Upper lobe of left lung (tissue), 6 donors: ENCODE measurements around the gene PLG. TPM values are rescaled to one million over a fixed set of nuclear protein-coding genes. Genes with fewer than 3 reads are reported as not detected.
A peak's percentile ranks its signal among the peaks of the same experiment; 100 is the strongest.
"Not testable (repeated sequence)": the region's sequence is repeated elsewhere in the genome, so short reads cannot be mapped to it uniquely, and the experiment has no call there.

Experiments used
- ATAC-seq, 2 donors: fragments of 200-7000 bp; cut with Tn5 transposase; one replicate each; pipeline ENCODE4 v1.9.1; 2022; ENCODE audit warnings: mild to moderate bottlenecking in 2 of 2, moderate library complexity in 2 of 2; ENCODE audit not compliant: low FRiP score in 2 of 2
- DNase-seq, 2 donors: peaks; one replicate each; pipeline ENCODE4 v3.0.0-alpha.2; 2019 to 2020
- H3K27ac ChIP-seq, 4 donors: fragments of 200-600 bp; sonication (generic); one replicate each; pipeline ENCODE4 v1.5.1; 2016 to 2019
- H3K27me3 ChIP-seq, 4 donors: fragments of 200-600 bp; sonication (generic); one replicate each; pipeline ENCODE4 v1.5.1; 2017 to 2019
- H3K36me3 ChIP-seq, 4 donors: fragments of 200-600 bp; sonication (generic); one replicate each; pipeline ENCODE4 v1.5.1; 2016 to 2019
- H3K4me1 ChIP-seq, 4 donors: fragments of 200-600 bp; sonication (generic); one replicate each; pipeline ENCODE4 v1.5.1; 2018 to 2019
- H3K4me3 ChIP-seq, 4 donors: fragments of 200-600 bp; sonication (generic); one replicate each; pipeline ENCODE4 v1.5.1; 2017 to 2019; ENCODE audit warnings: mild to moderate bottlenecking in 2 of 4, moderate library complexity in 1 of 4
- H3K9me3 ChIP-seq, 4 donors: fragments of 200-600 bp; sonication (generic); one replicate each; pipeline ENCODE4 v1.5.1; 2018 to 2019
- CTCF ChIP-seq, 6 experiments: fragments of 450-650 bp in 4 of 6; fragments of 200-600 bp in 2 of 6; sonication (generic) in 2 of 6; IDR thresholded peaks; one replicate each; pipeline ENCODE4 v1.5.1; 2016 to 2019; ENCODE audit warnings: antibody characterized with exemption in 6 of 6
- EP300 ChIP-seq, 4 donors: sonication (generic); formaldehyde crosslinking; IDR thresholded peaks; one replicate each; pipeline ENCODE4 v1.5.1; 2017; ENCODE audit warnings: antibody characterized with exemption in 4 of 4, control low read depth in 2 of 4
- POLR2A ChIP-seq, 4 donors: fragments of 450-650 bp; IDR thresholded peaks; one replicate each; pipeline ENCODE4 v1.5.1; 2016 to 2017; ENCODE audit warnings: antibody characterized with exemption in 4 of 4, mild to moderate bottlenecking in 2 of 4
- POLR2AphosphoS5 ChIP-seq, 2 donors: sonication (generic); formaldehyde crosslinking; IDR thresholded peaks; one replicate each; pipeline ENCODE4 v1.5.1; 2017; ENCODE audit warnings: antibody characterized with exemption in 2 of 2
- WGBS, 2 donors: methylation state at CpG; one replicate each; pipeline ENCODE4 v1.1.5; 2017 to 2018; 5-methylcytosine and 5-hydroxymethylcytosine counted together
- total RNA-seq, 6 donors: library from RNA; depleted of rRNA in 4 of 6; stranded (reverse); fragments of >200 nt in 4 of 6; gene quantifications; one replicate each; pipeline versions ENCODE4 v1.1.0 to v1.2.1, GENCODE V29; 2016 to 2021
- donor health status: DM: no; HTN: no; CAD: no; lungs with moderate emphysema.
- donor health status: DM: no; HTN: yes; CAD: no; lungs with severe emphysema.

The PLG gene
- total RNA-seq, 6 donors from 2014 or later, result 0.71 to 0.89 TPM; not detected in 4

GRCh38 chr6:160775792-160776580, 73.9 kb downstream of the PLG start:
- Histone ChIP-seq H3K4me3 (no peak overlapping the region), H3K4me1 (no peaks in the 10 kb centered on the region), H3K9me3 (no peaks in the 10 kb centered on the region), H3K36me3 (no peaks in the 10 kb centered on the region), H3K27me3 (no peaks in the 10 kb centered on the region), H3K27ac (no peak overlapping the region)
- ATAC-seq (no peak), DNase-seq (no peak)
- TF ChIP-seq POLR2AphosphoS5 (IDR thresholded peaks at IDR 0.05), result no peak
- TF ChIP-seq EP300 (IDR thresholded peaks at IDR 0.05), result no peak
- TF ChIP-seq POLR2A (IDR thresholded peaks at IDR 0.05), result no peak
- no peak for TF ChIP-seq CTCF (IDR thresholded peaks at IDR 0.05)
- 59 to 61% methylated on average over 6 of the region's 6 CpGs for WGBS, 2 donors

GRCh38 chr6:160779095-160779494, 77.1 kb downstream of the PLG start:
- not testable (repeated sequence) for H3K9me3 ChIP-seq, H3K27me3 ChIP-seq, H3K4me1 ChIP-seq, H3K4me3 ChIP-seq, DNase-seq, ATAC-seq, H3K27ac ChIP-seq, H3K36me3 ChIP-seq
- whole genome bisulfite sequencing, 2 donors, result 93 to 94% methylated on average over 6 of the region's 6 CpGs

GRCh38 chr6:160780656-160781055, 78.6 kb downstream of the PLG start:
- WGBS, 2 donors, result 84 to 87% methylated on average over 3 of the region's 3 CpGs
- not testable (repeated sequence) for H3K4me3 ChIP-seq, H3K27me3 ChIP-seq, ATAC-seq, H3K9me3 ChIP-seq, DNase-seq, H3K27ac ChIP-seq, H3K4me1 ChIP-seq, H3K36me3 ChIP-seq

- TF ChIP-seq POLR2AphosphoS5 (IDR thresholded peaks at IDR 0.05) (no peak), EP300 (IDR thresholded peaks at IDR 0.05) (no peak), CTCF (IDR thresholded peaks at IDR 0.05) (no peak), POLR2A (IDR thresholded peaks at IDR 0.05) (no peak)
- ATAC-seq, result no peak
- Histone ChIP-seq H3K9me3 (no peaks in the 10 kb centered on the region), H3K27me3 (no peaks in the 10 kb centered on the region), H3K27ac (no peak overlapping the region), H3K4me3 (no peak overlapping the region), H3K4me1 (no peaks in the 10 kb centered on the region), H3K36me3 (no peaks in the 10 kb centered on the region)
- WGBS, 2 donors, result 73 to 77% methylated on average over 4 of the region's 4 CpGs
- DNase-seq, result no peak
These were observed 79.3 kb downstream of the PLG start for GRCh38 chr6:160781298-160781697.

- TF ChIP-seq CTCF (IDR thresholded peaks at IDR 0.05), result no peak
- TF ChIP-seq POLR2AphosphoS5 (IDR thresholded peaks at IDR 0.05), result no peak
- TF ChIP-seq POLR2A (IDR thresholded peaks at IDR 0.05), result no peak
- no peak for TF ChIP-seq EP300 (IDR thresholded peaks at IDR 0.05)
- Histone ChIP-seq H3K36me3 (no peaks in the 10 kb centered on the region), H3K4me1 (no peaks in the 10 kb centered on the region), H3K4me3 (no peak overlapping the region), H3K27me3 (no peaks in the 10 kb centered on the region), H3K9me3 (no peaks in the 10 kb centered on the region), H3K27ac (no peak overlapping the region)
- 79 to 81% methylated on average over 1 of the region's 1 CpG for WGBS, 2 donors
- ATAC-seq (no peak), DNase-seq (no peak)
These were observed 80.2 kb downstream of the PLG start for GRCh38 chr6:160782228-160782627.

- no peaks in the 10 kb centered on the region for H3K4me1 ChIP-seq
- TF ChIP-seq EP300 (IDR thresholded peaks at IDR 0.05) (no peak), CTCF (IDR thresholded peaks at IDR 0.05) (no peak), POLR2A (IDR thresholded peaks at IDR 0.05) (no peak), POLR2AphosphoS5 (IDR thresholded peaks at IDR 0.05) (no peak)
- H3K9me3 ChIP-seq, result no peaks in the 10 kb centered on the region
- DNase-seq, result no peak
- H3K27me3 ChIP-seq, result no peaks in the 10 kb centered on the region
- 55 to 66% methylated on average over 7 of the region's 7 CpGs for WGBS, 2 donors
- no peaks in the 10 kb centered on the region for H3K36me3 ChIP-seq
- ATAC-seq, result peak in 1 of 2 donors; percentile 53
- no peak overlapping the region for H3K4me3 ChIP-seq
- no peak overlapping the region for H3K27ac ChIP-seq
These were observed 81.7 kb downstream of the PLG start for GRCh38 chr6:160783741-160784140.

- not testable (repeated sequence) for H3K27ac ChIP-seq, H3K4me1 ChIP-seq, H3K27me3 ChIP-seq, H3K9me3 ChIP-seq, ATAC-seq, H3K36me3 ChIP-seq, H3K4me3 ChIP-seq, DNase-seq
- 77 to 80% methylated on average over 3 of the region's 3 CpGs for WGBS, 2 donors
These were observed 86.1 kb downstream of the PLG start for GRCh38 chr6:160788126-160788525.
